Stimulated activated CD4-positive, alpha-beta T cell treated with anti-CD3 and anti-CD28 coated beads, Interleukin-1b, Interleukin-23, amount 100 ng/mL, for 1 hour (primary cell): Measurements from ENCODE around the gene NRG3.

Experiments used
- DNase-seq, 2 donors: peaks; one replicate each; pipeline ENCODE4 v3.0.0-alpha.2; 2020; ENCODE audit warnings: low read depth in 2 of 2

NRG3 gene

GRCh38 chr10:81884856-81885255 is 9.9 kb downstream of the NRG3 start:
- no peak for DNase-seq

- no peak for DNase-seq
These were observed 10.5 kb downstream of the NRG3 start for GRCh38 chr10:81885491-81885890.

GRCh38 chr10:81886939-81887338 is 11.9 kb downstream of the NRG3 start:
- DNase-seq = no peak

- DNase-seq = no peak
These were observed 14.3 kb downstream of the NRG3 start for GRCh38 chr10:81889181-81889769.

GRCh38 chr10:81894616-81895015 is 19.6 kb downstream of the NRG3 start:
- DNase-seq = no peak

GRCh38 chr10:81898518-81898917 is 23.5 kb downstream of the NRG3 start:
- no peak for DNase-seq

GRCh38 chr10:81900989-81901388 is 26.0 kb downstream of the NRG3 start:
- DNase-seq = no peak

GRCh38 chr10:81903472-81903871 is 28.5 kb downstream of the NRG3 start:
- DNase-seq = no peak

GRCh38 chr10:81905161-81905560 is 30.2 kb downstream of the NRG3 start:
- DNase-seq = no peak

- no peak for DNase-seq
These were observed 34.5 kb downstream of the NRG3 start for GRCh38 chr10:81909453-81909852.

- DNase-seq = no peak
These were observed 36.3 kb downstream of the NRG3 start for GRCh38 chr10:81911328-81911727.

- no peak for DNase-seq
These were observed 39.9 kb downstream of the NRG3 start for GRCh38 chr10:81914736-81915503.

- no peak for DNase-seq
These were observed 40.5 kb downstream of the NRG3 start for GRCh38 chr10:81915504-81915897.

- DNase-seq = no peak
These were observed 42.7 kb downstream of the NRG3 start for GRCh38 chr10:81917666-81918065.

GRCh38 chr10:81918766-81919165 is 43.8 kb downstream of the NRG3 start:
- no peak for DNase-seq

- no peak for DNase-seq
These were observed 45.3 kb downstream of the NRG3 start for GRCh38 chr10:81920213-81920829.

GRCh38 chr10:81928119-81928518 is 53.1 kb downstream of the NRG3 start:
- DNase-seq = no peak

- no peak for DNase-seq
These were observed 68.6 kb downstream of the NRG3 start for GRCh38 chr10:81943583-81943982.

- no peak for DNase-seq
These were observed 69.6 kb downstream of the NRG3 start for GRCh38 chr10:81944609-81945008.

GRCh38 chr10:81949283-81949682 is 74.3 kb downstream of the NRG3 start:
- no peak for DNase-seq

GRCh38 chr10:81950358-81950757 is 75.4 kb downstream of the NRG3 start:
- no peak for DNase-seq

- DNase-seq = no peak
These were observed 78.4 kb downstream of the NRG3 start for GRCh38 chr10:81953420-81953819.

- no peak for DNase-seq
These were observed 83.0 kb downstream of the NRG3 start for GRCh38 chr10:81957976-81958375.
